ENCODE data around the gene YOD1. TPM values are rescaled to one million over a fixed set of nuclear protein-coding genes. Genes with fewer than 3 reads are reported as not detected.

YOD1 gene
- total and polyA plus RNA-seq, 10 of the 15 experiments (the other 5 are each of a cell fraction or from before 2014, with no cell fraction given): 2.1 to 7.9 (median 5.0) TPM

GRCh38 chr1:207020709-207021107 is 30.3 kb downstream of the YOD1 start:
- CTCF ChIA-PET: interaction anchor here (1.4 kb wide), 1 partner anchor 16 kb away, joined by 5 read pairs; no protein-coding TSS in a partner anchor
- H3K4me2 ChIP-seq (ENCODE audit: control insufficient read depth, insufficient read depth): no peak overlapping the region
- no peaks in the 10 kb centered on the region for H3K4me1 ChIP-seq (ENCODE audit: control insufficient read depth, insufficient read depth, low read length)
- DNase-seq (ENCODE audit: low read depth, low spot score) (no peak), FAIRE-seq (no peak), ATAC-seq (no peak)
- intact Hi-C loops (cut with micrococcal nuclease; ENCODE audit: unreplicated experiment): no loop called here
- in situ Hi-C loops (cut with MboI): no loop called here
- RAD21 ChIA-PET (ENCODE audit: unreplicated experiment): no interaction called here
- no peaks in the 10 kb centered on the region for H3K9me3 ChIP-seq (replicated peaks; ENCODE audit: control insufficient read depth, insufficient read depth, low read length)
- H3K27ac ChIP-seq (ENCODE audit: control insufficient read depth, insufficient read depth): no peak overlapping the region
- no peaks in the 10 kb centered on the region for H4K20me1 ChIP-seq (ENCODE audit: control insufficient read depth, insufficient read depth)
- H3K36me3 ChIP-seq (ENCODE audit: control insufficient read depth in 2 of 2, insufficient read depth in 2 of 2, low read length in 1 of 2): no peaks in the 10 kb centered on the region
- TF ChIP-seq DPF2 (IDR thresholded peaks at IDR 0.05) (no peak), TBL1XR1 (IDR thresholded peaks at IDR 0.05; ENCODE audit: low read depth, low read length) (no peak), TAF1 (IDR thresholded peaks at IDR 0.05; ENCODE audit: borderline replicate concordance, low read depth, low read length) (no peak), IKZF1 (conservative IDR thresholded peaks at IDR 0.05) (no peak), GATAD2B (conservative IDR thresholded peaks at IDR 0.05; ENCODE audit: low read depth) (no peak), EZH2 (IDR thresholded peaks at IDR 0.05; ENCODE audit: borderline replicate concordance, control insufficient read depth, low read depth, low read length) (no peak), ZSCAN29 (IDR thresholded peaks at IDR 0.05) (no peak), SREBF2 (IDR thresholded peaks at IDR 0.05; ENCODE audit: low read length) (no peak), YY1 (IDR thresholded peaks at IDR 0.05; ENCODE audit: low read depth, low read length) (no peak), RAD21 (IDR thresholded peaks at IDR 0.05; ENCODE audit: insufficient read depth, low read depth, low read length) (no peak), ZBTB40 (IDR thresholded peaks at IDR 0.05; ENCODE audit: borderline replicate concordance) (no peak), CHD1 (IDR thresholded peaks at IDR 0.05; ENCODE audit: low read depth, low read length) (no peak), MAX (IDR thresholded peaks at IDR 0.05; ENCODE audit: low read depth, low read length) (no peak), NFIC (IDR thresholded peaks at IDR 0.05; ENCODE audit: low read depth, low read length) (no peak)
- 23% methylated on average over 4 of the region's 4 CpGs for WGBS (ENCODE audit: insufficient coverage, insufficient replicate concordance, low lambda C conversion rate, missing lambda C conversion rate)
- H3K27me3 ChIP-seq (replicated peaks in 1 of 2; ENCODE audit: control insufficient read depth in 2 of 2, insufficient read depth in 2 of 2, low read length in 1 of 2): peaks cover 0 to 4% of the 10 kb centered on the region in 2 experiments; a peak in 3 of 4 replicates
- SMC1A ChIA-PET (ENCODE audit: uncharacterized antibody, unreplicated experiment): no interaction called here
- H3K79me2 ChIP-seq (ENCODE audit: control insufficient read depth, insufficient read depth, low read length): no peaks in the 10 kb centered on the region
- H2AFZ ChIP-seq (ENCODE audit: control insufficient read depth, low read depth, low read length): no peak overlapping the region
- BruUV-seq (replicated peaks): no TSS peak
- no peak overlapping the region for H3K9ac ChIP-seq (ENCODE audit: control insufficient read depth, insufficient read depth, low read length)
- no peak overlapping the region for H3K4me3 ChIP-seq
- POLR2A ChIA-PET: no interaction called here
